HG03571 (cell line): ENCODE data around the gene MOGAT3.
A peak's percentile ranks its signal among the peaks of the same experiment; 100 is the strongest.

ENCODE experiments used
- ATAC-seq: cut with Tn5 transposase; IDR thresholded peaks from one replicate; pipeline ENCODE4 v1.9.1; 2021; ENCODE audit not compliant: unreplicated experiment

MOGAT3 gene

DNA sequence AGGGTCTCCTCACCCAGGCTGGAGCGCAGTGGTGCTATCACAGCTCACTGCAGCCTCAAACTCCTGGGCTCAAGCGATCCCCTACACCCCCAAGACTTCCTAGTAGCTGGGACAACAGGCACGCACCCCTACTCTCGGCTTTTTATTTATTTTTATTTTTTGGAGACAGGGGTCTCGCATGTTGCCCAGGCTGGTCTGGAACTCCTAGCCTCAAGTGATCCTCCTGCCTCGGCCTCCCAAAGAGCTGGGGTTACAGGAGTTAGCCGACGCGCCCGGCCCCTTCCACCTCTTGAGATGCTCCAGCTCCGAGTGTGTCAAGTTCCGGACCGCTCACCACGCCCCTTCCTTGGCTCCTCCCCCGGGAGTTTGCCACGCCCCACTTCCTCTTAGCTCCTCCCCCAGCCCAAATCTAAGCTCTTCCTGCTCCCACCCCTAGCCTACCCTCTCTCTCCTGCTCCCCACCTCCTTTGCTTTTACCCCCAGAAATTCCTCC, 27.0 kb downstream of the MOGAT3 start:
- peak; percentile 60 for ATAC-seq

DNA sequence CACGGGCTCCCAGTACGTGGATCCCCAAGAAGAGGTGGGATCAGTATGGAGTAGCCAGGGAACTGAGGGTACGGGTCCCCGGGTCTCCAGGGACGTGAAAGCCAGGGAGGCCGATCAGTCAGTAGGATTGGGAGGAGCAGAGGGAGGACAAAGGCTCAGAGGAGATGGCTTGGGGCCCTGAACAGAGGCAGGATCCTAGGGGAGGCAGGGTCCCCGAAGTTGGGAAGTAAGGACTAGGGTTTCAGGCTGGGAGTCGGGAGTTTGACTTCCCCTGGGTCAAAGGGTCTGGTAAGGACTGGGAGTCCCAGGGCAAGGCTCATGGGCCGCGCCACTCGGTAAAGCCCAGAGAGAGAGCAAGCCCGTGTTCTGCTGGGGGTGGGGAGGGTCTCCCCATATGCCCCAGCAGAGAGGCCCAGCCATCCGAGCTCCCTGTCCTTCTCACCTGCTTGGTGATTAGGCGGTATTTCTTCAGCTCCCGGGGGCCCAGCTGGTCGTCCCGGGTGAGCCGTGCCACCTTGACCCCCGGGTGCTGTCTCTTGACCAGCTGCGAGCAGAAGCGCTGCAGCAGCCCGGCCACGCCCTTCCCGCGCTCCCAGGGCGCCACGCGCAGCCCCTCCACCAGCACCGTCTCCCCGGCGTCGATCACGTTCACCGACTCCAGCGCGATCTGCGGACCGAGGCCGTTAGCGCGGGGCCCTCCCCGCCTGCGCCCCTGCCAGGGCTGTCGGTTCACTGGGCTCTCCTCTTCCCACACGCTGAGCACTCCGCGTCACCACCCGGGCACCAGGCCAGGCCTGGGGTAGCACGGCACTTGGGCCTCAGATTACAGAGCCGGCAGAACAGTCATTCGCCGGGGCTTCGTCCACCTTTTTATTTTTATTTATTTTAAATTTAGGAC, 27.7 kb downstream of the MOGAT3 start:
- ATAC-seq, result no peak

DNA sequence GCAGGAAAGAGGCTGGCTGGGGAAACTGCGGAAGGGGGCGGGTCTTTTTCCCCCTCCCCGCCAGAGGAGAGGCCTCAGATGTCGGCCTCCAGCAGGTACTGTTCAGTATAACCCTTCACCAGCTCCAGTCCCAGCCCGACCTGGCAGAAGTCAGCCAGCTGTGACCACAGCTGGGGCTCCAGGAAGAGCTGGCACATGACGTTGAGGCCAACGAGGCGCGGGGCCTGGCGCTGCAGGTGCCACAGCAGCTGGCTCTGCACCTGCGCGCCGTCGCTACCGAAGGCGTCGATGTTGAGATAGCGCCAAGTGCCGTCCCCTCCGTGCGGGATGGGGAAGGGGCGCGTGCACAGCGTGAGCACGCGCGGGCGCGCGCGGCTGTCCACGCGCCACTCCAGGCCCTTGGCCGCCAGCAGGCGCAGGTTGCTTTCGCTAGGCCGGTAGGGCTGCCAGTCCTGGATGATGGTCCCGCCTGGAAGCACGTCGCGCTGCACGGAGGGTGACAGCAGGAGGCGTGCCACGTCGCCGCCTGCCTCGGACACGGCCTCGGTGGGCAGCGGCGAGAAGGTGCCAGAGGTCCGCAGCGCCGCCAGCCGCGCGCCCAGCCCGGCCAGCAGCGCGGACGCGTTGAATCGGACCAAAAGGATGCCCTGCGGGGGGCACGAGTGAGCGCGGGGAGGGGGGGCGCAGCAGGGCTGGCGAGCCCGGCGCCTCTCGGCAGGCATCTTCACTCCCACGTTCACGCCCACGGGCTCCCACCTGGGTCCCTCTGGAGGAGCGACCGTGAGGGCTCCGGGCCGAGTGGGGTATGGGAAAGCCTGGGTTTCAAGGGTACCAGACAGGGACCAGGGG, 28.6 kb downstream of the MOGAT3 start:
- no peak for ATAC-seq

DNA sequence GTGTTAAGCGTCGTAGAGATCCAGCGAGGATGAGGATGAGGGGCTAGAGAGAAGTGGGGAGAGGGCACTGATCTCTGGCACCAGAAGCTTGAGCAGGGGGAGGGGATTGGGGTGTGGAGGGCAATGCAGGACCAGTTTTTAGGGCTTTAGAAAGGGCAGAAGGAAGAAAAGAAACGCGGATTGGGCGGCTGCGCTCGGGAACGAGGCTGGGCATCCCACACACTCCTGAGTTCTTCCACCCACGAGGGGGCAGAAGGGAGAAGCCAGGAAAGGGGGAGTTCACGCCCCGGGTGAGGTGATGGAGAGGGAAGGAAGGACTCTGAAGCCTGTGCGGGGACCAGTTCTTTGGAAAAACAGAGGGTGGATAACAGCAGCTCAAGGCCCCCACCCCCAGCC, 29.4 kb downstream of the MOGAT3 start:
- no peak for ATAC-seq

DNA sequence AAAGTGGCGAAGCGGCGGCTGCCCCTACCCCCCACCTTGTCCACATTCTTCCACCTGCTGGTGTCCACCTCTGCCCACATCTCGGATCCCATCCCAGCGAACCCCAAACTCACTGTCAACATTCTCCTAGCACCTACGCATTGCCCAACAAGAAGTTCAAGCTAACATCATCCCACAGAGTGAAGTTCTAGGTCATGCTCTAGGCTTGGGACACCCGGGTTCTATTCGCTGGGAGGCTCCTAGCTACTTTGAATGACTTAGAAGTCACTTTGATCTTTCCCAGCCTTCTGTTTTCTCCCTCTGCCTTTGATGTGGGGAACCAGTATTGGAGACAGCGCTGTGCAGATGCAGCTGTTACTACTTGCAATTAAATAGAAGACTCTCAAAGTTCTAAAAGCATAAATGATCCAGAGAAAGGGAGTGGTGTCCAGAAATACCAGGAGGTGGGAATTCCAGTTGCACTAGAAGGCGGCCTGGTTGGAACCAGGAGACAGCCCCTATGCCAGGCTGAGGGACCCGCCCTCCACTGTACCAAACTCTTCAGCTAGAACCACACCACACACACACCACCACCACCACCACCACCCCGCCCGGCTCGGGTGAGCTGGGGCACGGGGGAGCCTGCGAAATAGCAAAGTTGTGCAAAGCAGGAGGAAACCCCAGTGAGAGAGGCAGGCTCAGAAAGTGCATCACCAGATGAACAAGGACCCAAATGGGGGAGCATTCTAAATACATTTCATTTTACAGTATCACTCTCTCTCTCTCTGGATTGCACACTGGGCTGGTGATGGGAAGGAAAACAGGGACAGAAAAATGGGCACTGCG, 30.0 kb downstream of the MOGAT3 start:
- no peak for ATAC-seq

DNA sequence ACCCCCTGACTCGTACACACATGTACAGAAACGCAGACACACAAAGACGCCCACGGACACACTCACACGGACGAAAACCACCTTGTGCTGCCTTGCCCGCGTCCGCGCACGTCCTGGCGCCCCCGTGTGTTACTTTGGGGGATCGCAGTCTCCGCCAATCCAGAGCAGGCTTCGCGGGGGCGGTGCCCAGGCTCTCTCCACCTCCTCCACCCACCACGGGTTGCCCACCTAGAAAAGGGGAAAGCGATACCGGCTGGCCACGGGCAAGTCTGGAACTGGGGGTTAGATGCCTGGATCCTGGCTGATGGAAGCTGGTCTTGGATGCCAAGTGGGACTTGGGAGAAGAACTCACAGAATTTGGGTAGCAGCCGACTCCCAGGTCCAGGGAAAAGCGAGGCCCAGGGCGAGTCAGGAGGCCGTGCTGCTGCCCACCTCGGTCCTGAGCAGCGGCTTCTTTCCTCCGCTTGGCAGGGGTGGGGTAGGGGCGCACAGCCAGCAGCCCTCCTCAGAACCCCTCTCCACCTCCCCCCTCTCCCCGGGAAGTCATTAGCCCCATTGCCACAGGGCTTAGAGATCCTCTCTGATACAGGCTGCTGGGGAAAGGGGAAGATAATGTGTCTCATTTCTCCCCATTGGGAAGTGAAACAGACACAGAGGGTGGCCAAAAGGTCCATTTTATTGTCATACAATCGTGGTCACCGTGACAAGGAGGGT, 30.8 kb downstream of the MOGAT3 start:
- ATAC-seq, result no peak

DNA sequence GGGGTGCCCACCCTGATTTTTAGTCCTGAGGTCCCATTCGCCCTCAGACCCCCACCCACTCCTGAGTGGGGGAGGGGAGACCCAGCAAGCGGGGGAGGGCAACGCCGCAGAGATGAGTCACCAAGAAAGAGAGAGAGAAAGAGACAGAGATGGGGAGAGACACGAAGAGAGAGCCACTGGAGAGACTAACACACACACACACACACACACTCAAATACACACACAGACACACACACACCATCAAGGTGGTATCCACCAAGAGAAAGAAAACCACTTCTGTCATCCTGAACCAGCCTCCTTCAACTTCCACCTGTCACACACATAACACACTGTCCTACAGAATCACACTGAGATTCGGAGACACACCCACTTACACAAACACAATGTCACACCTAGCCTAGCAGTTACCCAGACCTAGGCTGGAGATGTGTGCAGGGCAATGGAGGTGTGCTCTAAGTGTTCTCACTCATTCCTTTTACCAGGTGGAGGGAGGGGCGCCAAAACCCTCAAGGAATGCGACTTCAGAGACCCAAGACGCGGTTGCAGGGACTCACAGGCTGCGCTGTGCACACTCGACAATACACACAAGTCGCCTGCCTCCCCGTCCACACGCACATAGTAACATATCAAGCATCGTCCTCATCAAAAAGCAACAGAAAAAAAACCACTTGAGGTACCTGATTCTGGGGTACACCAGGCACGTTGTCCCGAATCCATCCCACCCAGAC, 31.6 kb downstream of the MOGAT3 start:
- no peak for ATAC-seq

DNA sequence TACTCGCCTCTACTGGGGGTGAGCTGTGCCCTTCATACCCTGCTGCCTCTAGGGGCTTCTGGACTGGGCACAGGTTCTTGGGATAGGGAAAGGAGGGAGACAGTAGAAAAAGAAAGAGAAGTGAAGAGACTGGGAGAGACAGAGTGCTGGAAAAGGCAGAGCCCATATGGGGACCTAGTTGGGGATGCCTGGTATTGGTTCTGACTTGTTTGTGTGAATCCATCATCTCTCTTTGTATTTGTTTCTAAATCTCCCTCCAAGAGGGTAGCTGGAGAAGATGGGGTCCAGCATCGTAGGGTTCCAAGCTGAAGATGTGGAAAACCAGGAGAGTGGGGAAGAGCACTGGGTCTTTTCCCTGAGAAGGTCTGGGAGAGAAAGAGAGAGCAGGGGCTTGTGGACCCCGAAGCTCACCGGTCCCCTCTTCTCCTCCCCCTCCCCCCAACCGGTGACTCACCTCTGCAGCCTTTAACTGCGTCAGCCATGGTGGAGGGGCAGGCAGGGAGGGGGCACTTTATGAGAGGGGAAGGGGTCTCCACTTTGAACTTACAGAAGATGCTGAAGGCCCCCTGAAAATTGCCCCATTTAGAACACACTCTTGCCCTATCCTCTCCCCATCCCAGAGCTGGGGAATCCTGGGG, 32.3 kb downstream of the MOGAT3 start:
- ATAC-seq, result no peak

DNA sequence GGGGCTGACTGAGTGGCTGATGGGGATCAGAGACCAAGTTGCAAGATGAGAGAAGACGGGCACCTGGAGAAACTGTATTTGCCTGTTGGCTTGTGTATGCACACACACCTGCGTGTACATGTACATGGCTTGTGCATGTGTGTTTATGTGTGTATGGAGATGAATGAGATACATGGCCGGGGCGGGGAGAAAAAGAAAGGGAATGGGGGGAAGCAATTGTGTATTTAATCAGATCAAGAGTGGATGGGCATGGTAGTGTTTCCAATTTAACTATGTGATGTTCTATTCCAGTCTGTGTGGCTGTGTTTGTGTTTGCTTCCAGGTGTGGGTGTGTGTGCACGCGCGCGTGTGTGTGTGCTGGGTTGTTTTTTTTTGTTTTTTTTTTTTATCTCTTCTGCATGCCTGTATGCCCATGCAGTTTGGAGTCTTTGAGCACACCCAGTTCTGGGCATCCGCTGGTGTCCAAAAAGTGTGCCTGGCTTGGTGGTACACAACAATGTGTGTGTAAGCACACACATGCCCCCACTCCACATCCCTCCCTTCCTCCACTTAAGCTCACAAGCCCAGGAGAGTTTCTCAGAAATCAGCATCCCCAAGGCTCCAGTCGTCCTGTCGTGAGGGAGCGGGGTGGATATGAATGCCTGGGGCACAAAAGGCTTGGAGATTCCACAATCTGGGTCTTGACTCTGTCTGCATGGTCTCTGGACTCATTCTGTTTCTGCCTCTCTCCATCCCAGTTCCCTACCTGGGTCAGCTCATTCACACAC, 33.0 kb downstream of the MOGAT3 start:
- no peak for ATAC-seq

DNA sequence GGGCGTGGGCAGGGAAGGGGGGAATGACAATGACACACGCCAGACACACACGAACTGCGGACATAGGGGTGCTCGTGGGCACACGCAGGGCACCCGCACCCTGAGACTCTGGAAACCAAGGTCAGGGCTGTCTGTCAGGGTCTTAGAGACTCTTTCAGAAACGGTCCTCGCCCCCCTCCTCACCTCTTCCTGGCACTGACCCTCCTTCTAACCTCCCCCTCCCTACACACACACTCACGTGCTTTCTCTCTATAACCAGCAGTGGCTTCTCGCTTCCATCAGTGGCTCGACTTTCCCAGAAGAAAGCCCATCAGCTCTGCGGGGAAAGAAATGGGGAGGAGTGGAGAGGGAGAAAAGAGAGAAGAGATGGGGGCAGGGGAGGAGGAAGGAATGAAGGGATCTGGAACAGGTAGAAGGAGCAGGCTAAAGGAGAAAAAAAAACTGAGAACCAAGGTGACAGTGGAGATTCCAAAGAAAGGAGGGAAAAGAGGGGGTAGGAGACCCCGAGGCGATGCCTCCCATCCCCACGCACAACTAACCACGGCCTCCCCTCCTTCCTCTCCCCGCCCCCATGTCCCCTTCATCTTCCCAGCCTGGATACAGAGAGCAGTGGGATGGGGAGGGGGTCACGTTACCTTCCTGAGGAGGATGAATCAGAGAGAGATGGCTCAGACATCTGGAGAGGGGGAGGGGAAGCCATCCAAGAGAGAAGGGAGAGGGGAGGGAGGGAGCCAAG, 33.8 kb downstream of the MOGAT3 start:
- no peak for ATAC-seq

DNA sequence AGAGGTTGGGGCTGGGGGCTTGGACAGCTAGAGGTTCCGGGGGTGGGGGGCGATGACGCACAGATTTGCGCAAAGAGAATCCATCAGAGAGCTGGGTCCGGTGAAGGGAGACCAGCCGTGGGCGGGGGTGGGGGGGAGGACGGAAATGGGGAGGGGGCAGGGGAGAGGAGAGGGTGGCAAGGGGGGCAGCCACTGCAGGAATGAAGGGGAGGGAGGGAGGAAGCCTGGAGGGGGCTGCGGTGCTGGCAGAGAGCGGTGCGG, 34.3 kb downstream of the MOGAT3 start:
- no peak for ATAC-seq

DNA sequence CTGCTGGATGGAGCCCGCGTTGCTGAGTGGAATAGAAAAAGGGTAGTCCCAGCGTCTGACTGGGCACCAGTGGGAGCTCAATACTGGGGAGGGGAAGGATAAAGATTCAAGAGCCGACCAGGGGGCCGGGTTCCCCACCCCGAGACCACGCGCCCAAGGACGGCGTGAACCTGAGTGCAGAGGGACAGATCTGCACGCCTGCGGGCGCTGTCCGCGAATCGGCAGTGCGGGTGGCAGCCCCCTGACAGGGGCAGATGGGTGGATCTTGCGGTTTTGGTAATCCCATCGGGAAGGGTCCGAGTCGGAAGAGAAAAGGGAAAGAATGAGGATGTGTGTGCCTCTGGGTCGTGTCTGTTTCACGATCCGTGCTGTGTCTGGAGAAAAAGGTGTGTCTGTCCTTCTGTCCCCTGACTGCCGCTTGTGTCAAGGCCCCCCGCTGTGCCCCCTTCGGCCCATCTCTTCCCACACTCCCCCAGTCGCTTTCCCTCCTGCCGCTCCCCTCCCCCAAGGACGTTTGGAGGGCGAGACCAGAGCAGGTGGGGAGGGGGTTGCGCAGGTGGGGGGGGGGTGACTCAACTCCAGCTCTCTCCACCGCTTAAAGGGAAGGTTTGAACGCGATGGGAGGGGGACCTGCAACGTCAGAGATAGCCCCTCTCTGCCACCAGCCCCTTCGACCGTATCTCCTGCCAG, 34.7 kb downstream of the MOGAT3 start:
- no peak for ATAC-seq

DNA sequence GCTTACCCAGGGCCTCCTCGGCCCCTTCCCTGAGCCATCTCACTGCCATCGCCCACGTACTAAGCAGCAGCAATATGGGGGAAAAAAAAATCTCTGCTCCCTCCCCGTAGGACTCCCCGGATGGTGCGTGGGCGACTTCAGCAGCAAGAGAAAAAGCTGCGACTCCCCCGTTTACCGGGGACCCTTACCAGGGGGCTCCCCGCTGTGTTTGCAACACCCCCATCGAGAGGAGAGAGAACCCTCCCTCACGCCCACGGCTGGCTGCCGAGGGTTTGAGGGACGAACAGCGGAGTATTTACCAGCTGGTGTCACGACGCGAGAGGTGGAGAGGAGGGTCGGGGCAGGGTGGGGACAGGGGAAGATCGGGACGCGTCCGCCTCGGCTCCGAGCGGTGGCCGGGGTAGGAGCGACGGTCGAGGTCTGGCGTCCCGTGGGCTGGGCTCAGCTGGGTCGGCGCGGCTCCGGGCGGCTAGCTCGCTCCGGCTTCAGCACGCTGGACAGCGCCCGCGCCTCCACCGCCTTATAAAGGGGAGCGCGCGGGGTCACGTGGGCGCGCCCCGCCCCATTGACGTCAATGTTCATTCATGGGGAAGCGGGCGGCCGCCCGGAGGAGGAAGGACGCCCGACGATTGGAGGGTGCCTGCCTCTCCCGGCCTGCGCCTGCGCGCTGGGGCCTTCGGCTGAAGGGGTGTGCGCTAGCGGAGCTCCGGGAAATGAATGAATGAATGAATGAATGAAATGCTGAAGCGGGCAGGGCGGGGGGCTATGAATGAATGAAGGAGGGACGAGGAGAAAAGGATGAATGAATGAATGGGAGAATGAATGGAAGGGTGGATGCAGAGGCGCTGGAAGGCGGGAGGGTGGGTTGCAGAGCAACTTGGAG, 35.5 kb downstream of the MOGAT3 start, which contains the start of gene VGF:
TSS of gene VGF (minus strand) at position 495 of the 883 bp plus-strand sequence. CDS start 726 bp downstream, outside the sequence.
- peak; percentile 62 for ATAC-seq

DNA sequence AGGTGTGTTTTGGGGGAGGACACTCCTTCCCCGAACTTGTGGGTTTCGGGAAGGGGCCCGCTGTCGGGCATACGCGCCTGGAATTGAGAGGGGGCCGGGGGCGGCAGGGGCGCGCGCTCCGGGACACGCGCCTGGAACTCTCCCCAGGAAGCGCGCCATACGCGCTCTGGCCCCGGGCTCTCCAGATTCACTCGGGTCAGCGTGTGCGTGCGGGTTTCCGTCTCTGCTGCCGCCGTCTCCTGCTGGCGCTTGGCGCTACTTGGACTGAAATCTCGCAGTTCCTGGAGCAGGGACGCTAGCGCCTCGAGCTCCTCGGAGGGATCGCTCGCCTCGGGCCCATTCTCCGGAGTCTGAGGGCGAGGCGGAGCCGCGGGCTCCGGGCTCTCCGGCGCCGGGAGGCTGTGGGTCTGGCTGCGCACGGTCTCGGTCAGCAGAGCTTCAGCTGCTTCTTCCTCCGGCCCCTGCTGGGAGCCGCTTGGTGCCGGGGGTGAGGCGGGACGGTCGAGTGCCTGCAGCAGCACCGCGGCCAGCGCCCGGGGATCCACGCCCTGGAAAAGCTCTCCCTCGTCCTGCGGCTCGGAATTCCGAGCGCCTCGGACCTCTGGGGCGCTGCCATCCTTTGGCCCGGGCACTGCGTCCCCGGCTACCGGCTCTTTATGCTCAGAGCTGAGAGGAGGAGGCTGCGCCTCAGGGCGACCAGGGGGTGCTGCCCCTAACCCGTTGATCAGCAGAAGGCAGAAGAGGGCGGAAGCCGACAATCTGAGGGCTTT, 36.6 kb downstream of the MOGAT3 start:
- no peak for ATAC-seq

DNA sequence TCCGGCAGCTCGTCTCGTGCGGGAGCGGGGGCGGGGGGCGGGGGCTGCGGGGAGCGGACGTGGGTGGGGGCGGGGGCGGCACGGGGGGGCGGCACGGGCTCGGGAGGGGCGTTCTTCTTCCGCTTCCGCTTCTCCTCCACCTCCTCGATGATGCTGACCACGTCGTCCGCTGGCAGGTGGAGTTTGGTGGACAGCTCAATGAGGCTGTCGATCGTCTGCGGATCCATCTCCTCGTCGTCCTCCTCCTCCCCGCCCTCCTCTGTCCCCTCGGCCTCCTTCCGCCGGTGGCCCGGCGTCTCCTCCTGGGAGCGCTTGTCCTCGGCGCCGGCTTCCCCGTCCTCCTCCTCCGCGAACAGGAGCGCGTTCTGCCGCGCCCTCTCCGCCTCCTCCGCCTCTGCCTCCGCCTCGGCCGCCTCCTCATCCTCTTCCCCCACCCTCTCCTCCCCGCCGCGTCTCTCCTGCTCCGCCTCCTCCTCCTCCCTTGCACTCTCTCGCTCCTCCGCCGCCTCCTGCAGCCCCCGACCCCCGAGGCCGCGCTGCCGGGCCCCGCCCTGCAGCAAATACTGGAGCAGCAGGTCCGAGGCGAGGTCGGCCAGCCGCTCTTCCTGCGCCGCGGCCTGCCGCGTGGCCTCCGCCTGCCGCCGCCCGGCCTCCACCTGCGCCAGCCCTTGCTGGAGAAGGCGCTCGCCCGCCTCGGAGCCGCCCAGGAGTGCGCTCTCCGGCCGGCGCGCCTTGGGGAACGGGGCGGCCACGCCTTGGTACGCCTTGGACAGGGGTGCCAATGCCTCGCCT, 37.4 kb downstream of the MOGAT3 start:
- no peak for ATAC-seq
